ENCODE measurements around the gene DNMBP. TPM values are rescaled to one million over a fixed set of nuclear protein-coding genes. Genes with fewer than 3 reads are reported as not detected.

The DNMBP gene, protein sequence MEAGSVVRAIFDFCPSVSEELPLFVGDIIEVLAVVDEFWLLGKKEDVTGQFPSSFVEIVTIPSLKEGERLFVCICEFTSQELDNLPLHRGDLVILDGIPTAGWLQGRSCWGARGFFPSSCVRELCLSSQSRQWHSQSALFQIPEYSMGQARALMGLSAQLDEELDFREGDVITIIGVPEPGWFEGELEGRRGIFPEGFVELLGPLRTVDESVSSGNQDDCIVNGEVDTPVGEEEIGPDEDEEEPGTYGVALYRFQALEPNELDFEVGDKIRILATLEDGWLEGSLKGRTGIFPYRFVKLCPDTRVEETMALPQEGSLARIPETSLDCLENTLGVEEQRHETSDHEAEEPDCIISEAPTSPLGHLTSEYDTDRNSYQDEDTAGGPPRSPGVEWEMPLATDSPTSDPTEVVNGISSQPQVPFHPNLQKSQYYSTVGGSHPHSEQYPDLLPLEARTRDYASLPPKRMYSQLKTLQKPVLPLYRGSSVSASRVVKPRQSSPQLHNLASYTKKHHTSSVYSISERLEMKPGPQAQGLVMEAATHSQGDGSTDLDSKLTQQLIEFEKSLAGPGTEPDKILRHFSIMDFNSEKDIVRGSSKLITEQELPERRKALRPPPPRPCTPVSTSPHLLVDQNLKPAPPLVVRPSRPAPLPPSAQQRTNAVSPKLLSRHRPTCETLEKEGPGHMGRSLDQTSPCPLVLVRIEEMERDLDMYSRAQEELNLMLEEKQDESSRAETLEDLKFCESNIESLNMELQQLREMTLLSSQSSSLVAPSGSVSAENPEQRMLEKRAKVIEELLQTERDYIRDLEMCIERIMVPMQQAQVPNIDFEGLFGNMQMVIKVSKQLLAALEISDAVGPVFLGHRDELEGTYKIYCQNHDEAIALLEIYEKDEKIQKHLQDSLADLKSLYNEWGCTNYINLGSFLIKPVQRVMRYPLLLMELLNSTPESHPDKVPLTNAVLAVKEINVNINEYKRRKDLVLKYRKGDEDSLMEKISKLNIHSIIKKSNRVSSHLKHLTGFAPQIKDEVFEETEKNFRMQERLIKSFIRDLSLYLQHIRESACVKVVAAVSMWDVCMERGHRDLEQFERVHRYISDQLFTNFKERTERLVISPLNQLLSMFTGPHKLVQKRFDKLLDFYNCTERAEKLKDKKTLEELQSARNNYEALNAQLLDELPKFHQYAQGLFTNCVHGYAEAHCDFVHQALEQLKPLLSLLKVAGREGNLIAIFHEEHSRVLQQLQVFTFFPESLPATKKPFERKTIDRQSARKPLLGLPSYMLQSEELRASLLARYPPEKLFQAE (N-terminal part only)
- total RNA-seq (1 to 10 TPM; 5.8 to 6.5 TPM), polyA plus RNA-seq (1 to 10 TPM in 2 of 3 donors, under 1 TPM in 1; 0.59 to 1.6 (median 1.1) TPM), total RNA-seq (6.6 to 29.3 (median 17.8) reads per million in 6 experiments)

DNA sequence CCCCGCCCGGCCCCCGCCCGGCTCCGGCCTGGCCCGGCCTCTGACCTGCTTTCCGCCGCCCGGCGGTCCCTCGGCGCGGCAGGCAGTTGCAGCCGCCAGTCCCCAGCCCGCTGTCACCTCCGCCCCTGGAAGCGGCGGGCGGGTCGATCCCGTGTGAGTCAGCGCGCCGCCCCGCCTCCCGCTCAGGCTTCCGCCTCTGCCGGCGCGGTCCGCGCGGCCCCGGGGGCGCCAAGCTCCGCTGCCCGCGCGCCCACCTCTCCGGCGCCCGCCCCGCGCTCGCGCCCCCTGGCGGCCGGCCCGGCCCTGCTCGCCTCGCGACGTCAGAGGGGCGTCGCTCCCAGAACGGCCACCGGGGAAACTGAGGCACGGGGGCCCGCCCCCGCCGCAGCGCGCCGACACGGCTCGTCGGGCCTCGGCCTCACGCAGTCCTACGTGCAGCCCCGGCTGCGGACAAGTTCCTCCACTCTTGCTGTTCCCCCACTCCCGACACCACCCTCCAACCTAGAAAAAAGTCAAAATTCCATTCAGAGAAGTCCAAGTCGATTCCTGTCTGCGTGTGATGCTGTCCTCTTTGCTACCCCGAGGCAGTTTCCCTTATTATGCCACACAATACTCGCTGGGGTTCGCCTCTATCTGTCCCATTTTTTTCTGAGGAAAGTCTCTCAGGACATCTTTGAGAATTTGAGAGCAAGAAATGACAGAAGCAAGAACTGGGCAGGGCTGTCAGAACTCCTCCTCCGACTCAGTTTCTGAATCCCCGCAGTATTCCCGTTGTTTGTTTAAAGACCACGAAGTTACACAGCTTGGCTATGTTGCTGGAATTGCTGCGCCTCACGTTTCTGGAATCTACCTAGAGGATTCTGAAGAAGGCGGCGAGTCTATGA is at the start of gene DNMBP:
TSS of gene DNMBP (minus strand) at position 155 of the 884 bp plus-strand sequence. CDS start 37,823 bp downstream, outside the sequence.
- peak within 1 kb of the TSS; percentile 70 to 96 (median 82) for H3K27ac Mint-ChIP-seq
- H3K9me3 Mint-ChIP-seq: no peaks in the 10 kb centered on the region
- H3K4me1 Mint-ChIP-seq: peaks cover 13 to 63% (median 41%) of the 10 kb centered on the region in 4 donors
- peak; percentile 71 to 87 (median 82) for DNase-seq
- H3K36me3 Mint-ChIP-seq: no peaks in the 10 kb centered on the region
- H3K27me3 Mint-ChIP-seq: no peaks in the 10 kb centered on the region
- peak; percentile 95 to 96 for ATAC-seq
- POLR2A ChIA-PET: interaction anchor here (0.7 to 1.7 kb wide), 2 partner anchors 164 to 389 kb away, joined by 3 to 16 read pairs; no protein-coding TSS in a partner anchor
- H3K4me3 Mint-ChIP-seq: peak within 1 kb of the TSS; percentile 86 to 96 (median 93)

GRCh38 chr10:100057948-100058347 is 48.2 kb upstream of the DNMBP start:
- no peak for ATAC-seq
- POLR2A ChIA-PET: no interaction called here
- H3K9me3 Mint-ChIP-seq: peaks cover 0 to 7% (median 0%) of the 10 kb centered on the region in 9 donors

DNA sequence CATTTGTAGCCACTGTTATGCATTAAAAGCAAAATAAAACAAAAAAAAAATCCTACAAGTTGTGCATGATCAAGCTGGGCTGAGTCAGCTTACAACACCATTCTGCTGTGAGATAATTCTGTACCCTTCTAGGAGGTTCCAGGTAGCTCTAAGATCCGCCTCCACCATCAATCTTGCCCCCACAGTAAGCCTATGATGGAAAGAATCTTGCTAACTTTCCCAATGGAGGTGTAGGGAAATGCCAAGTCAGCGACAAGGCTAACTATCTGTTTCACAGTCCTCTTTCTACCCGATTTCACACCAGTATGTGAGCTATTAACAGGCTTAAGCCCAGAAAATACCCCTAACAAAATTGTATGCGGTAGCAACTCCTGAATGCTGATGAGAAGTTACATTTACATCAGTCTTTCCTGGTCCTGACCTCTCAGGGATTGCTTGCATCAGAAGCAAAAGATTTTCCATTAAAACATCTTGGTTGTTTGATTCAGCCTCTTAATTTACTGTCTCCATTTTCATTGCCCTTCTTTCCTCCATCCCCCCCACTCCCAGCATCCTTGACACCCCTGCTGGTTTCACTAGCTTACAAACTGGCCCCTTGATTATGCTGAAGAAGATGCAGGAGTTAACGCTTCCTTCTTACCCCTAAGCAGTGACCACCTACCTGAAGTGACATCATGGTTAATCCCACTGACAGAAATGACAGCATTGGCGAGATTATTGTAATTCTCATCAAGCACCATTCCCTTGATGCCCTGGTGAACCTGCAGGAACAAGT is 44.1 kb upstream of the DNMBP start:
- POLR2A ChIA-PET: no interaction called here
- no peak for ATAC-seq
- no peak overlapping the region for H3K4me3 Mint-ChIP-seq
- no peak overlapping the region for H3K27ac Mint-ChIP-seq
- H3K27me3 Mint-ChIP-seq: peaks cover 2 to 12% (median 4%) of the 10 kb centered on the region in 5 donors
- peaks cover 0 to 6% (median 0%) of the 10 kb centered on the region in 3 donors for H3K36me3 Mint-ChIP-seq
- H3K9me3 Mint-ChIP-seq: peaks cover 0 to 7% (median 0%) of the 10 kb centered on the region in 9 donors
- no peak for DNase-seq
- no peaks in the 10 kb centered on the region for H3K4me1 Mint-ChIP-seq

More at GRCh38 chr10:100057948-100058347, 48.2 kb upstream of the DNMBP start:
- Mint-ChIP-seq H3K27me3 (peaks cover 4 to 21% (median 6%) of the 10 kb centered on the region in 5 donors), H3K4me3 (no peak overlapping the region), H3K27ac (no peak overlapping the region), H3K4me1 (no peaks in the 10 kb centered on the region), H3K36me3 (peaks cover 0 to 6% (median 0%) of the 10 kb centered on the region in 3 donors)
- no peak for DNase-seq

- H3K4me3 Mint-ChIP-seq: no peak overlapping the region
- POLR2A ChIA-PET: no interaction called here
- no peaks in the 10 kb centered on the region for H3K36me3 Mint-ChIP-seq
- H3K27me3 Mint-ChIP-seq: peaks cover 0 to 5% (median 1%) of the 10 kb centered on the region in 5 donors
- no peaks in the 10 kb centered on the region for H3K9me3 Mint-ChIP-seq
- DNase-seq: peak; percentile 52 to 88 (median 74)
- peaks cover 0 to 2% (median 0%) of the 10 kb centered on the region in 4 donors for H3K4me1 Mint-ChIP-seq
- peak overlapping the region in 1 of 10 donors; percentile 35 for H3K27ac Mint-ChIP-seq
- peak; percentile 78 to 82 for ATAC-seq
Observed at GRCh38 chr10:100046021-100046486, 36.3 kb upstream of the DNMBP start.

DNA sequence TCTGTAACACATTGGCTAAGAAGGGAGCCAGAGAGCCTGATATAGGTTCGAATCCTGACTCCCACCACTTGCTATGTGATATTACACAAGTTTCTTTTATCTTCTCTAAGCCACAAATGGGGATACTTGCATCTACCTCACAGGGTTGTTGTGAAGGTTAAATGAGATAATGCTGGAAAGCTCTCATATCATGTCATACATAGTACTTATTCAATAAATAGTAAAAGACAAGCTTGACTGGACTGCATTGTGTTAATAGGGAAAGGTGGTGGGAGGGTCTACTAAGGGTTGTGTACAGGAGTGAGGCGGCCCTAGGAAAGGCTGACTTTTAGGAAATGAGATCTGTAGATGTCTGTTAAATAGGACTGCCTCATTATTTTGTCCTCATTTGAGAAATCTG is 35.8 kb upstream of the DNMBP start:
- DNase-seq (no peak), ATAC-seq (no peak)
- no peak overlapping the region for H3K4me3 Mint-ChIP-seq
- H3K4me1 Mint-ChIP-seq: peaks cover 0 to 2% (median 0%) of the 10 kb centered on the region in 4 donors
- H3K9me3 Mint-ChIP-seq: no peaks in the 10 kb centered on the region
- POLR2A ChIA-PET: no interaction called here
- H3K27me3 Mint-ChIP-seq: peaks cover 0 to 5% (median 1%) of the 10 kb centered on the region in 5 donors
- H3K27ac Mint-ChIP-seq: peak overlapping the region in 1 of 10 donors; percentile 35
- no peaks in the 10 kb centered on the region for H3K36me3 Mint-ChIP-seq

- Mint-ChIP-seq H3K4me3 (no peak overlapping the region), H3K36me3 (no peaks in the 10 kb centered on the region), H3K9me3 (no peaks in the 10 kb centered on the region), H3K27ac (peak overlapping the region in 1 of 10 donors; percentile 51), H3K4me1 (peaks cover 0 to 2% (median 0%) of the 10 kb centered on the region in 4 donors), H3K27me3 (peaks cover 0 to 10% (median 3%) of the 10 kb centered on the region in 5 donors)
- POLR2A ChIA-PET: no interaction called here
- no peak for ATAC-seq
- DNase-seq: no peak
Observed at GRCh38 chr10:100043796-100044195, 34.0 kb upstream of the DNMBP start.

GRCh38 chr10:100043344-100043743 is 33.6 kb upstream of the DNMBP start:
- no peak overlapping the region for H3K4me3 Mint-ChIP-seq
- no peaks in the 10 kb centered on the region for H3K36me3 Mint-ChIP-seq
- no peak for ATAC-seq
- peaks cover 0 to 2% (median 0%) of the 10 kb centered on the region in 4 donors for H3K4me1 Mint-ChIP-seq
- peaks cover 0 to 15% (median 3%) of the 10 kb centered on the region in 5 donors for H3K27me3 Mint-ChIP-seq
- DNase-seq: no peak
- no peaks in the 10 kb centered on the region for H3K9me3 Mint-ChIP-seq
- H3K27ac Mint-ChIP-seq: peak overlapping the region in 1 of 10 donors; percentile 15
- POLR2A ChIA-PET: no interaction called here

- no peaks in the 10 kb centered on the region for H3K9me3 Mint-ChIP-seq
- DNase-seq (no peak), ATAC-seq (no peak)
- peak overlapping the region in 1 of 10 donors; percentile 73 for H3K27ac Mint-ChIP-seq
- no peak overlapping the region for H3K4me3 Mint-ChIP-seq
- peaks cover 0 to 2% (median 0%) of the 10 kb centered on the region in 4 donors for H3K4me1 Mint-ChIP-seq
- no peaks in the 10 kb centered on the region for H3K36me3 Mint-ChIP-seq
- peaks cover 0 to 16% (median 3%) of the 10 kb centered on the region in 5 donors for H3K27me3 Mint-ChIP-seq
- POLR2A ChIA-PET: no interaction called here
Observed at GRCh38 chr10:100041306-100042002, 31.7 kb upstream of the DNMBP start.

GRCh38 chr10:100038561-100039071 is 28.9 kb upstream of the DNMBP start:
- no peak overlapping the region for H3K4me3 Mint-ChIP-seq
- DNase-seq (no peak), ATAC-seq (no peak)
- peaks cover 0 to 16% (median 3%) of the 10 kb centered on the region in 5 donors for H3K27me3 Mint-ChIP-seq
- no peaks in the 10 kb centered on the region for H3K36me3 Mint-ChIP-seq
- peak overlapping the region in 1 of 10 donors; percentile 69 for H3K27ac Mint-ChIP-seq
- POLR2A ChIA-PET: no interaction called here
- H3K4me1 Mint-ChIP-seq: no peaks in the 10 kb centered on the region
- peaks cover 0 to under 1% (median 0%) of the 10 kb centered on the region in 9 donors for H3K9me3 Mint-ChIP-seq

DNA sequence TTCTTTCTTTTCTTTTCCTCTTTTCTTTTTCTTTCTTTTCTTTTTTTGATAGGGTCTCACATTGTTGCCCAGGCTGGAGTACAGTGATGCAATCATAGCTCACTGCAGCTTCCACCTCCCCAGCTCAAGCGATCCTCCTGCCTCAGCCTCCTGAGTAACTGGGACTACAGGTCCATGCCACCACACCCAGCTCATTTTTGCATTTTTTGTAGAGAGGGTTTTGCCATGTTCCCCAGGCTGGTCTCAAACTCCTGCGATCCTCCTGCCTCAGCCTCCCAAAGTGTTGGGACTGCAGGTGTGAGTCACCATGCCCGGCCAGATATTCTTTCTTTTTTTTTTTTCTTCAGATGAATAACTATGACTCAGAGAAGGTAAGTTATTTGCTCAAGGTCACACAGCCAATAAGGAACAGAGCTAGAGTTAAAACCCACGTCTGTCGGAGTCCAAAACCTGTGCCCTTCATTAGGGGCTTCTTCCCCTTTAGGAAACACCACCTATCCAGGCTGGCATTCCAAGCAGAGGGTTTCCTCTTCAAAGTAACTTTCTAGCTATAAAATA is 28.1 kb upstream of the DNMBP start:
- H3K4me1 Mint-ChIP-seq: no peaks in the 10 kb centered on the region
- peaks cover 0 to 16% (median 4%) of the 10 kb centered on the region in 5 donors for H3K27me3 Mint-ChIP-seq
- peaks cover 0 to 2% (median 0%) of the 10 kb centered on the region in 9 donors for H3K9me3 Mint-ChIP-seq
- no peaks in the 10 kb centered on the region for H3K36me3 Mint-ChIP-seq
- DNase-seq (no peak), ATAC-seq (no peak)
- POLR2A ChIA-PET: no interaction called here
- H3K4me3 Mint-ChIP-seq: no peak overlapping the region
- H3K27ac Mint-ChIP-seq: no peak overlapping the region
